ENCODE measurements around the gene NFIB.

GRCh38 chr9:14191512-14191911, 122.4 kb downstream of the NFIB start:
- TF ChIP-seq USF2 (IDR thresholded peaks at IDR 0.05; ENCODE audit: low read length): no peak
- TF ChIP-seq SP1 (IDR thresholded peaks at IDR 0.05; ENCODE audit: low read depth, low read length): no peak
- no peak for TF ChIP-seq CHD2 (IDR thresholded peaks at IDR 0.05; ENCODE audit: low read length)
- TF ChIP-seq EGR1 (IDR thresholded peaks at IDR 0.05; ENCODE audit: borderline replicate concordance, low read depth, low read length): no peak
- TF ChIP-seq RXRA (IDR thresholded peaks at IDR 0.05; ENCODE audit: insufficient read depth, low read depth, low read length): no peak
- no peak for TF ChIP-seq GABPA (IDR thresholded peaks at IDR 0.05; ENCODE audit: borderline replicate concordance, insufficient read depth, low read length)
- TF ChIP-seq CTCF (IDR thresholded peaks at IDR 0.05; ENCODE audit: control extremely low read depth in 1 of 3, insufficient read depth in 1 of 3, low read depth in 1 of 3, low read length in 3 of 3): no peak
- no peak for TF ChIP-seq POLR2A (IDR thresholded peaks at IDR 0.05; ENCODE audit: control extremely low read depth in 1 of 2, low read depth in 2 of 2, low read length in 2 of 2)
- no peak for TF ChIP-seq RBBP5 (IDR thresholded peaks at IDR 0.05; ENCODE audit: borderline replicate concordance, low read depth, low read length)
- TF ChIP-seq MAFK (IDR thresholded peaks at IDR 0.05; ENCODE audit: low read depth, low read length): no peak
- TF ChIP-seq SIRT6 (IDR thresholded peaks at IDR 0.05; ENCODE audit: low read length): no peak
- no peak for TF ChIP-seq ZNF274 (IDR thresholded peaks at IDR 0.05; ENCODE audit: borderline replicate concordance, extremely low read depth, low read length)
- TF ChIP-seq POLR2AphosphoS5 (IDR thresholded peaks at IDR 0.05; ENCODE audit: low read depth, low read length): no peak
